GM18502 (cell line): ENCODE measurements around the gene IER5.

Source experiments
- ATAC-seq: cut with Tn5 transposase; IDR thresholded peaks from one replicate; pipeline ENCODE4 v1.9.1; 2021; ENCODE audit warnings: mild to moderate bottlenecking; ENCODE audit not compliant: unreplicated experiment, poor library complexity

IER5 gene

DNA sequence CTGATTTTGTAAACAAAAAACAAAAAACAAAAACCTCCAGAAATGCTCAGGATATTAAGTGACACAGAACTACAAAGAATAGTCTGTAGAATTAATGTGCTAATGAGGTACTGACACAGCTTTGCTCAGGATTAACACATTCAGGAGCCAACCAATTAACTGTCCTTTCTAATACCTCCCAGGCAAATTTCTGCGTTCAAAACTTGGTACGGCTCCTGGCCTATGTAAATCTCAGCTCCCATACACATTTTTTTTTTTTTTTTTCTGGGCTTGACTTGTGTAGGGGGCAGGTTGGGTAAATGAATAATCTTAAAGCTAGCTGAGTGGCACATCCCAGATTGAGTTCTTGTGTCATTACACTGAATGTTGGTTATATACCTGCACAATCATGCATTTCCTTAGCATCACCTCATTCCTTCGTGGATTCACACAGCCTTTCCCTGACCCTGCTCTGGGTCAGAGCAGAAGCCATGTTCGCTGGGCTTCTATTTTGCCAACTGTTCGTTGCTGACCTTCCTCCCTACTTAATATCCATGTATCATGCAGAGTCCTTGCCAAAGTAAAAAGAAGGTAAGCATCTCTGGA, 12.6 kb upstream of the IER5 start:
- ATAC-seq, result no peak

DNA sequence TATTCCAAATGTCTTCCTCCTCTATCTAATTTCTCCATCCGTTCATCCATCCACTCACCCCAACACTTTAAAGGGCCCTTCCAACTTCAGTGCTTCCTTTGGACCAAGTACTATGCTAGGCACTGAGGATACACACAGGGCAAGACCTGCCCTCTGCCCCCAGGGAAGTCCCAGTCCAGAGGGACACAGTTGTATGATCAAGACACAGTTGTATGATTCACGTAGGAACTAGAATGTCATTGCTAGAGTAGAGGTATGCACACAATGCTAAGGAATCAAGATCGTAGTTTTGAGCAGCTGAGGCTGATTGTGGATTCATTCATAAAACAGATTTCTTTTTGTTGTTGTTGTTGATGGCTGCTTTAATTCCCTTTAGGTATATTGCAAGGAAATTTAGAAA, 11.6 kb upstream of the IER5 start:
- ATAC-seq, result no peak

DNA sequence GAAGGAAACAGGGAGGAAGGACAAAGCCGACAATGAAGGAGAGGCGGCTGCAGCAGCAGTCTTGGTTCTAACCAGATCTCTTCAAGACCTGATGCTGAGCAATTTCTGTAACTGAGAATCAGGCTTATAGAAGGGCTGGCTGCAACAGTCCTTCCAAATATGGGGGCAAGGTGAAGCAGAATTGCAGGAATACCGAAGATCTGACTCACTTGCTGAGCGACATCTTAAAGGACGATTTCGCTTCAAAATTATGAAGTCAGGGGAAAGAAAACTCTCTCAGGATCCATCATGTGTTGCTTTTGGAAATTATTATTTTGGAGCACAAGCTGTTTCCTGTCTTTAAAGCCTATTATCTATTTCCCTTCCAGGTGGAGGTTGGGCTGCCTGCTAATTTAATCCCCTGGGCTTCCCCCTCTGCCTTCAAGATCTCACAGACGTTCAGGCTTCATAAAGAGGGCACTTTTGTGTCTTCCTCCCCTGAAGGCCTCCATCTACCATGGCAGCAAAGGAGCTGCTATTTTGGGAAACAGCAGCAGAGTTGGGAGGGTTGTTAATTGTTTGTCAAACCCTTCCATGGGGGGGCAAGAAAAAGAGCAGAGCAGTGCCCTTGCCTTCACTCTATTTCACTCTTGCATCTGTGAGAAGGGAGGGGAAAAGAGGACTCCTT, 10.8 kb upstream of the IER5 start:
- no peak for ATAC-seq

DNA sequence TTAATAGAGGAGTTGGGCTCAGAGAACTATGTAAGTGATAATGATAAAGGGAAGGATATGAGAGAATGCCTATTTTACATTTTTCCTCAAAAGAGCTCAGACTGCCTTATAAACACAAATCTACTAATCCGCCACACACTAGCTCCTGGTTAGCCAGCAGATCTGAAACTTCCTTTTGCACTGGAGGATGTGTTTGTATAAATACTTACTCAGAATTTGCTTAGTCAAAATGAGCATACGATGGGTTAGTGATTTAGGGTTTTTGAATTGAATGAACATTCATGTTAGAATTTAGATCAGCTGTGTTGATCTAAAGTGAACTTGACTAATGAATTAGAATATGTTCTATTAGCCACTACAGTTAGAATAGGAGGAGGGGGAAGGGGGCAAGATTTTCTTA, 9.1 kb upstream of the IER5 start:
- ATAC-seq, result no peak

DNA sequence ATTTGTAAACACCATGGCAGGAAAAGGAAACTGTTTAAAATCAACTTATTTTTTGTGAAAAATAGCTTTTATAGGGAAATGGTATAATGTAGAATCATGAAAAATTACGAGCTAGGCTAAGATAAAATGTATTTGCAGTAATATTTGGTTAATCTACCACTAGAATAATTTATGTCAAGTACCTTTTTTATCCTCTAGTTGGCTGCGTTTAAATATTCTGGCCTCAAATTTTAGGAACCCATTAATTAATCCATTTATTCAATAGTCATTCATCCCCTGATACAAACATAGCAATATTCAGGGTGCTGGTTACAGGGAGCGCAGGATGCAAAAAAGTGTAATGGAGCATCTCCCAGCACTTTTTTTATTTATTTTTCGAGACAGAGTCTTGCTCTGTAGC, 8.6 kb upstream of the IER5 start:
- no peak for ATAC-seq

DNA sequence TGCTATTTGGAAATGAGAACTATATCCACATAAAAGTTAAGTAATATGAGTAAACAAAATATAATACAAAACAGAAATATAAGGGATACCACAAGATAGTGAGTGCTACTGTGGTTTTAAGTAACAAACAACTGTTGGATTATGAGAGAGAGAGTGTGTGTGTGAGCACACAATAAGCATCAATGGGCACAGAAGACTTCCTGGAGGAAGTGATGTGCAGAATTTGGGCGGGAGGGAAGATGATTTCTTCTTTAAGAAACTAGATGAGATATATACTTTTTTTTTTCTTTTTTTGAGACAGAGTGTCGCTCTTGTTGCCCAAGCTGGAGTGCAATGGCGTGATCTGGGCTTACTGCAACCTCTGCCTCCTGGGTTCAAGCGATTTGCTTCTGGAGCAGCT, 7.9 kb upstream of the IER5 start:
- ATAC-seq, result no peak

DNA sequence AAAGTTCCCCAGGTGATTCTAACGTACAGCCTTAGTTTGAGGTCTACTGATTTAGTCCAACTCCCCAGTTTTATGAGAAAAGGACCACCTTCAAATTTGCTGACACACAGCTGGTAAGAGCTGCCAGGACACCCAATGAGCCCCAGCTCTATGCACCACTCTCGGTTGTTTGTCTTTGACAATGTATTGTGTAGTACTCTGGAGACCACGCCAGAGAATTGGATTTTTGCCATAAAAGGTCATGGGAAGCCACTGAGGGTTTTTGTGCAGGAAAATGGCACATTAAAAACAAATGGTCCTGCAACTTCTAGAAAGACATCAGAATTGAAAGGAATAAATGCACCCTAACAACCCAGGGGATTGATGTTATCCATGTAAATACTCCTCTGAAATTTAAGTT, 7.1 kb upstream of the IER5 start:
- no peak for ATAC-seq

DNA sequence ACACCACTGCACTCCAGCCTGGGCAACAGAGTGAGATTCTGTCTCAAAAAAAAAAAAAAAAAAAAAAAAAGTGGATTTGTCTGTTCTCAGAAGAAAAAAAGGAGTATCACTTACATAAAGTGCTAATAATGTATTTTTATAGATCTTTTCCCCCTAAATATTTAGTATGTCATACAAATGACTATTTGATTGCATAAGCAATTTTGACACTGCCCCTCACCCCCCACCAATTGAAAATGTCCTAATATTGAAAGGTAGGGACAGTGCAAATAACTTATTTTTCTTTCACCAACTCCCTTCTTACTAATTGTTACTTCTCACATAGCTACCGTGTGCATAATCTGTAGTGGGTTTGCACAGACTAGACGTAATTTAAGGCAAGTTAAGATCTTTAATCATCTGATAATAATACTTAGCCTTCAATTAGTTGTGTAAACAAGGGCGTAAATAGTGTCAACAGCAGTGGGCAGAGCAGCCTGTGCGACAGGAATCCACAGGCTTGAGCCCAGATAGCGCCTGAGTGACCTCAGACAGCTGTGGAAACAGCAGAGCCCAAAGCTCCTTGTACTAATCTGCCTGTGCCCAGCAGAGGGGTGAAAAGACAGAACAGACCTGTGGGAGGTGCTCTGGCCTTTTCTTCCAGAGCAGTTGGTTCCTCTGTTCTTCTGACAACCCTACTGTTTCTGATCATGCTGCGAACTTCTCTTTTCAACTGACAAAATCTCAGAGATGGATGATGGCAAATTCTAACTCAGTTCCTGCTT, 4.5 kb upstream of the IER5 start:
- ATAC-seq, result peak; percentile 41

DNA sequence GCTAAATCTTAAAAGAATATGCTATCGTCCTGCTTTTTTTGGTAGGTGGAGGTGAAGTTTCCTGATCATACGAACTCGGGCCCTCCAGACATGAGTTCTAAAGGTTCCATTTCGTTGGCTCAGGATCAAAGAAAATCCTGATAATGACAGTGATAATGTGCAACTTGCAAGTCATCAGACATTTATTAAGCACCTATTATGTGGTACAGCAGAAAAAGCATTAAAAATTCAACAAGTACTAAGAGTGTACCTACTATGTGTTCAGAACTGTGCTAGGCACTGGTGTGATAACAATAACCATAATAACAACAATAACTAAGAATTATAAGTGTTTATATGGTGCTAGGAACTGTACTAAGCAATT, 3.9 kb upstream of the IER5 start:
- ATAC-seq, result no peak

DNA sequence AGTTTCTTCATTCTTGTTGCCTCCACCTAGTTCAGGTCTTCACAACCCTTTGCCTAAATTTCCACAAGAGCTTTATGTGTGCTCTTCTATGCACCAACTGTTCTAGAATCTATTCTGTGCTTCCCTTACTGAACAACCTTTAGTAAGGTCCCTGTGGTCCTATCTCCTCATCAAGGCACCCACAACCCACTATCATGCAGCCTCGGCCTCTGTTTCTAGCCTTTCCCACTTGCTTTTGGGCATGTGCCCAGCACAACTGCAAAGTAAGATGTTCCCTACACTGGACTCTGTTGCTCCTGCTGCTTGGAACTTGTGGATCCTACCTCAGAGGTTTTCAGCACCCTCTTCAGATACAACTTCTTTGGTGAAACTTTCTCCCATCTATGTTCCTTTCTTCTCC, 2.4 kb upstream of the IER5 start:
- ATAC-seq, result no peak

DNA sequence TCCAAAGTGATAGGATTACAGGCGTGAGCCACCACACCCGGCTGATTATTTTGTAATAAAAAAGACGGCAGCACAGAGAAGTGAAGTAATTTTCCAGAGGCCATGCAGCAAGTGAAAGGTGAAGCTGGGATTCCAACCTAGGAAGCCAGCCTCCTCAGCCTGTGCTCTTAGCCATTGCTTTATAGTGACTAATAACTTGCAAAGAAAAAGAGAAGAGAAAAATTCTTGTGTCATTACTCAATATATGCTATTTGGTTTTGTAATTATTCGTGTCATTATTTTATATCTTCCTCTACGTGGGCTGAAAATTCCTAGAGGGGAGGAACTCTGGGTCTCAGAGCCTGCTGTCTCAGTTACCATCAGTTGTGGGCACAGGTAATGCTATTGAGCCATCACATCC, 1.6 kb upstream of the IER5 start:
- ATAC-seq, result no peak

DNA sequence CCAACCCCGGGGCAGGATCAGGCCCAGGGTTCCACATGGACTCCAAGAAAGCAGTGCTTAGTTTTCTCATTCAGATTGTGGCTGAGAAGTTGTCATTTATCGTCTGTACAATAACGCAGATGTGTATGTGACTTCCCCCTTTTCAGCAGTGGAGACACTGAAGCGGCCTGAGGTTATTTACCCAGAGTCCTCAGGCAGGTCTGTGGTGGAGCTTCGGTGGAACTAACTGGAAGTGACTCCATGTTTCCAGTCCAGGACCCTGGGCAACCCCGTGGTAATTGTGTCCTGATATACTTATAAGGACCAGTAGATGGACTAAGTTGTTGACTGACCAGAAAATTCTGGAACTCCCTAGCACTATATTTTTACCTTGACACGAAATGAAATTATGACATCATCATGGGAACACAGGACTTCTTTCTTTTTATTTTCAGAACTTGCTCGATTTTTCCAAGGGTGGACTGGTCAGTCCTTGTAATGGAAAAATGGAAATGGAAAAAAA, 1.0 kb upstream of the IER5 start:
- no peak for ATAC-seq

DNA sequence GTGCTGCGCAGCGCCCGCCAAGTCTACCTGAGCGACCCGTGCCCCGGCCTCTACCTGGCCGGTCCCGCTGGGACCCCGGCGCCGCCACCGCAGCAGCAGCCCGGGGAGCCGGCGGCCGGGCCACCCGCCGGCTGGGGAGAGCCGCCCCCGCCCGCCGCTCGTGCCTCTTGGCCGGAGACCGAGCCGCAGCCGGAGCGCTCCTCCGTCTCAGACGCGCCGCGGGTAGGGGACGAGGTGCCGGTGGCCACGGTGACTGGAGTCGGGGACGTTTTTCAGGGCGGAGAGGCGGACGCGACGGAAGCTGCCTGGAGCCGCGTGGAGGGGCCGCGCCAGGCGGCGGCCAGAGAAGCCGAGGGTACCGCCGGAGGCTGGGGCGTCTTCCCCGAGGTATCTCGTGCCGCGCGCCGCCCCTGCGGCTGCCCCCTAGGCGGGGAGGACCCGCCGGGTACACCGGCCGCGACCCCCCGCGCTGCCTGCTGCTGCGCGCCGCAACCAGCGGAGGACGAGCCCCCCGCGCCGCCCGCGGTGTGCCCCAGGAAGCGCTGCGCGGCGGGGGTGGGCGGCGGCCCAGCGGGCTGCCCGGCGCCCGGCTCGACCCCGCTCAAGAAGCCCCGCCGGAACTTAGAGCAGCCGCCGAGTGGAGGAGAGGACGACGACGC, 646 bp downstream of the IER5 start:
- ATAC-seq, result peak; percentile 9

DNA sequence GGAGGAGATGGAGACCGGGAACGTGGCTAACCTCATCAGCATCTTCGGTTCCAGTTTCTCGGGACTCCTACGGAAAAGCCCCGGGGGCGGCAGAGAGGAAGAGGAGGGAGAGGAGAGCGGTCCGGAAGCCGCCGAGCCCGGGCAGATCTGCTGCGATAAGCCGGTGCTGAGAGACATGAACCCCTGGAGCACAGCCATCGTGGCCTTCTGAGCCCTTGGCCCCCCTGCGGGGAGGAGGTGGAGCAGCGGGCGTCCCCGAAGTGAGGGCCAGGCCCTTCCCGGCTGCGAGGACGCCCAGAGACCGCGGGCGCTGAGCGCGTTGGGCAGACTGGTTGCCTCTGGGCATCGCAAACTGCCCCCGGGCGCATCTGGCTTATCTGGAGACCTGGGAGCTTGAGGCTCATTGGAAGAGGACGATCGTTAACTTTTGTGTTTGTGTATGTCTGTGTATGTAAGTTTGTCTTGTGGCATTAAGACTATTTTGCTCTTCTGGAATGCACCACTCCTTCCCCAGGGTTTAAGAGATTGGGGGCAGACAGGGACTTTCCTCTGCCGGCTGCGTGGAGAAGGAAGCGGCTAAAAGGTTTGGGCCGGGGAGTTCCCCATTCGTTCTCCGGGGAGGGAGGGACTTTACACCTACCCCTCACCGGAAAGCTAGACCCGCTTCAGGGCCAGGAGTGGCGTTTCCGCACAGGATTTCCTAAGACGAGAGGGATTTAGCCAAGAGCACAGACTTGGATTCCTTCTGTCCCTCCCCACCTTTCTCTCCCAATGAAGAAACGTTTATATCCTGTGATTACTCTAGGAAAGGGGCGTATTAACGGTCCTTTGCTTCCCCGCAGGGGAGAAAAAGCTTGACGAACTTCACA, 1.4 kb downstream of the IER5 start:
- peak; percentile 50 for ATAC-seq

DNA sequence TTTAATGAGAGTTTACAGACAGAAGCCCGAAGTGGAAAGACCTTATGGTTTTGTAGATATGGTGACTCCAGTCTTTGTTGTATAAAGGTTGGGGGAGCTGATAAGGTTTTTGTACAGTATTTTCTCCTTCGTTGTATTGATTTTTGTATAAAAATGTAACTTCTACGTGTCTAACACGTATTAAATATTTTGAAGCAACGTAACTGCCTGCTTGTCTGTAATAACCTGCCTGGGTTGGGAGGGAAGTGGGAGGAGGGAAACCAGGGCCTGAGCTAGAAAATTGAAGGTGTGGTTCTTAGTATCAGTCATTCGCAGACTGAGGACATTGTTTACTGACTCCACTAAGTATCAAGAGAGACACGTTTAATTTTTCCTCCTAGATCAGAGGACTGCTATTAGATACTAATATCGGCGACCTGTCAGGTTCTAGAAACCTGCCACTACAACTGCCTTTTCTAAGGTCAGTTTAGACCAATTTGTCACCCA, 2.2 kb downstream of the IER5 start:
- ATAC-seq, result no peak

DNA sequence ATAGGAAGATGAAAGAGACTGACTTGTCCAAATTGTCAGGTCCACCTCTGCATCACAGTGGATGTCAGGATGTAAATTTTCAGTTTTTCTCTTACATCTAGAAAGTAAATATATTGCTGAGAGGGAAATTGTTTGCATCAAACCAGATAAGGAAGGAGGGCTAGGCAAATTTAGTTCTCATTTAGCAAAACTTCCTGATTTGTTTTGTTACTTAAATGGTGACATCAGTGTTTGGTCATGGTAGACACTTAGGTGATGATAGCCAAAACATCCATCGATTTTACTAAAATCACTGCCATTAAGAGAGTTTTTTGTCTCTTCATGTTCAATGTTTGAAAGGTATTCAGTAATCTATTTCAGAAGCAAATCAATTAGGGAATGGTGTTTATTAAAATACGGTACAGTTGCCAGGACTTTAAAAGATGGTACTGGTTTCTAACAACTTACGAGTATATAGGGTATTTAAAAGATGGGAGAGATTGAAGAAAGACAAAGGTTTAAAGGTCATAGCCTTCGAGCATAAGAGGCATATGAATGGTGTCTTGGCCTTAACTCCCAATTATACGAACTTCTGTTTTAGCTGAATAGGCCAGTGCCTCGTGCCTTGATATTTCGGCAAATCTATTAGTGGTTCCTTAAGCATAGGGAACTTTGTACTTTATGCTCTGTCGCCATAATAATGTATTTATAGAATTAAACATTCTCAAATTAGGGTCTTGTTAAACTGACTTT, 3.0 kb downstream of the IER5 start:
- no peak for ATAC-seq

DNA sequence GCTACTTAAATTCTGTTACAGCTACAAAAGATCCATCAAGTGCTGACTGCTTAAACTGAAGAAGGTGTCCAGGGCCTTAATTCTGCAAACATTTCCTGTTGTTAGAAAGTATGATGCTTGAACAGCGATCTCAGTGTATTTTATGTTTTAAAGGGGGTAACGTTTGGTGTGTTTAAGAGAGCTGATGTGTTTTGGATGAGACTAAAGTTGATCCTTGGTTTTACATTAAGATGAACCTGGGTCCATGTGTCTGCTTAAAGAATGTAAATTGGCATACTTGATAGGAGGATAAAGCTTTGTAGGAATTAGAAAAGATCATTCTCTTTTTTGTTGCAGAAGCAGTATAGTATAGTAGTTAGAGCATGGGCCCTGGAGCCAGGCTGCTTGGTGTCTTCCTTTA, 3.6 kb downstream of the IER5 start:
- ATAC-seq, result no peak

DNA sequence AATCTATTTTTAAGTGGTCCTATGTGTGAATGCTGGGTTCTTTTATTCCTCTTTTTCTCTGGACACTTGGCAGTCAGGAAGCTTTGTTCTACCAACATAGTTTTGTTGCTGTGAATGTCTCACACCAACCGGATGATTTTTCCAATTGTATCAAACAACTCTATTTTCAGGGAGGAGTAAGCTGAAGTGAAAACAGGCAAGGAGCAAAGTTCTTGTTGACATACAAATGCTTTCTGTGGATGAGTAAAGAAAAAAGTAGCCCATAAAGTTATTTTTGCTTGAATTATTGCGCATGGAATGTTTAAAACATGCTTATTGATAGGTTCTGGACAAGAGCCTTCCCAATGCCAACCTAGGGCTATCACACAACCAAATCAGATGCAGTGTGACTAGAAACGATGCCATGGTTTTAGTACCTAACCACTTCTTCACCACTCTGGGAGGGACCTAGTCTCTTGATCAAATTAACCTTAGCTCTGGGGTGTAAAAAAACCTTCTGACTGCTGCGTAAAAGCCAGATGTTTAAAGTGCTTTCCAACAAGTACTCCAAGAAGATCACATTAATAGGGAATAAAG, 4.5 kb downstream of the IER5 start:
- no peak for ATAC-seq
